ENCODE measurements around the gene CDIP1.

Gene CDIP1

DNA sequence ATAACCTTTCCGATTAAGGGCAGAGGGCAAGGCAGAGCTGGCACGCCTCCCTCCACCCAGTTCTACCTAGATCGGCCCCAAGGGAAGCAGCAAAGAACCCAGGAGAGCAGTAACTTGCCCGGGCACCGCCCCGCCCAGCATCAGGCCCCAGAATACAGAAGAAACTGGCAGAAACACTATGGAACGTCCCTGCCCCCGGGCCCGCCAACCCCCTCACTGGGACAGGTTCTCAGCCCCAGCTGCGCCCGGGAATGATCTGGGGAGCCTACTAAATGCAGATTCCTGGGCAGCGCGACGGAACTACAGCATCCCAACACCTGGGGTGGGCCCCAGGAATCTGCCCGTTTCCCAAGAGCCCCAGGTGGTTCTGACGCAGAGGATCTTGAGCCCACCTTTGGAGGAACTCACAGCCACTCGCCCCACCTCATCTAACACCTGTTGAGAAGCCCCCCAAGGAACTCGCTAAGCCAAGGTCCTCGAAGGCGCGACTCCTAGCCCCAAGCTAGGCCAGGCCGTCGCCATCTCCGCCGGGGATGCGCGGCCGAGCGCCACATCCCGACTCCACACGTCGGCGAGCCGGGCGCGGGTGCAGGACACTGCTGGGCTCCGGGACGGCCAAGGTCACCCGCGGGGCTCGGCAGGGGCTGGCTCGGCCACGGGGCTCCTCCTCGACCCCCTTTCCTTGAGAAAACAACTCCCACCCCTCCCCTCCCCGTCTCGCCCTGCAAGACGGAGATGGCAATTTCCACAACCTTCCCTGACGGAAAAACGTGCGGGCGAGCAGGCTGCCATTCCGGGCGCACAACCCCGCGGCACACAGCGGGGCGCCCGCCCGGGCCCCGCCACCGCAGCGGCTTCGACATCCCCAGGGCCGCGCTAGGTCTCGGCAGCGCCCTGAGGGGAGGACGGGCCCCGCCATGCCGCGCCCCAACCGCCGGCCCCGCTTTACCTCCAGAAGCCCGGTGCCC, 913 bp downstream of the CDIP1 start:
- no peak for DNase-seq (ENCODE audit: low read depth)

DNA sequence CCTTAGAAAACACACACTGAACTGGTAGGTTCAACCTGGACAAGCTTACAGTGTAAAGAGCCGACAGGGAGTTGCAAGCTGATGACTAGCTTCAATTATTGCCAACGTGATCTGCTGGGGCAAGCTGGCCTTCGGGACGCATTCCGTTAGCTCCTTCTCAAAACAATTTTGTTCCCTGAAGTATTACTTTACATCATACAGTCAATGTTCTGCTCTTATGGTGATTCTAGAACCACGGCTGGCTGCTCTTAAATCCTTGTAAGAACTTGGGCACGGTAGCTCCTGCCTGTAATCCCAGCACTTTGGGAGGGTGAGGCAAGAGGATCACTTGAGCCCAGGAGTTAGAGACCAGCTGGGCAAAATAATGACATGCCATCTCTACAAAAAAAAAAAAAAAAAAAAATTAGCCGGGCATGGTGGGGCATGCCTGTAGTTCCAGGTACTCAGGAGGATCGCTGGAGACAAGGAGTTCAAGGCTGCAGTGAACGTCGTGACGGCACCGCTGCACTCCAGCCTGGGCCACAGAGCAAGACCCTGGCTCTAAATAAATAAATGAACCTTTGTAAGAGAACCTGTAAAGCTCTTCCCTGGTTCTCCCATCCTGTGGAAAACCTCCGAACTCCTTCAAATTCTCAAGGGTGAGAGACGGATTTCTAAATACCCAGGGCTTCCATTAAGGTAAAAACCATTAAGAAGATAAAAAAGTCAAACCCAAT, 2.0 kb downstream of the CDIP1 start:
- DNase-seq (ENCODE audit: low read depth), result no peak

DNA sequence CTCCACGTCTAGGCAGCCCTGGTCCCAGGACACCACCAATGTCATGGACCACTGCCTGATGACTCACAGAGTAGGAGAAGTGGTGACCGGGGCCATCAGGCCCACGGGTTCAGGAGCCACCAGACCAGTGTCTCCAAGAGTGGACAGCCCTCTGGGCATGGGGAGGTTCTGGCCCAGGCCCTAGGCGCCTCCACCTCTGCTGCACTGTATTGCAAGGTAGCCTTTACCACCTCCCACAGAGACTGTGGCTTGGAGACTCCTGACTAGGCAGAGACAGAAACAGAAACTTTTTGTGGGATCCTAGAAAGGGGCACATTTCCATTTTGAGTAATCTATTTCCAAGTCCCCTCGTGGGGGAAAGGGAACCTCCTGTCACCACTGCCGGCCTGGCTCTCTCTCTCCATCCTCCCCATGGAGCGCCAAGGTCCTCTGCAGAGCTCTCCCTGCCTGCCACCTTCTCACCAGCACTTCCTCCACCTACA, 2.9 kb downstream of the CDIP1 start:
- no peak for DNase-seq (ENCODE audit: low read depth)

DNA sequence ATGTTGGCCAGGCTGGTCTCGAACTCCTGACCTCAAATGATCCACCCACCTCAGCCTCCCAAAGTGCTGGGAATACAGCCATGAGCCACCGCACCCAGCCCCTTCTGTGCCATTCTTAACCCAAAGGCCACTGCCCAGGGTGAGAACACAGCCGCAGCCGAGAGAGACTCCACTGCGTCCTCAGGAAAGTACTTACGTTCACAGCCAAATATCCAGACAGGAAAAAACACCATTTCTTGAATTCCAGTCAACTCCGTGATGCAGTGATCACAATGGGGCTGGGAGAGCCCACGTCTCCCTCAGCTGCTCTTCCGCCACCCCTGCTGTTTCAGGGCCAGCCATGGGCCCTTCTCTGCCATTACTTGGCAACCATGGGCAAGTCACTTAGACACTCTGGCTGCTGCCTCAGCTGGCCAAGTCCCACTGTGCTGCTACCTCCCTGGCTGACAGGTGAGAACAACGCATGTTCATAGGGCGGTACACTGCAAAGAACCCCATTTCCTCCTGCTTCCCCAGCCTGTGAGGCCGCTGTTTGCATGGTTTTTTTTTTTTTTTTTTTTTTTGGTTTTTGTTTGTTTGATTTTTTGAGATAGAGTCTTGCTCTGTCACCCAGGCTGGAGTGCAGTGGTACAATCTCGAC, 4.3 kb downstream of the CDIP1 start:
- no peak for DNase-seq (ENCODE audit: low read depth)

DNA sequence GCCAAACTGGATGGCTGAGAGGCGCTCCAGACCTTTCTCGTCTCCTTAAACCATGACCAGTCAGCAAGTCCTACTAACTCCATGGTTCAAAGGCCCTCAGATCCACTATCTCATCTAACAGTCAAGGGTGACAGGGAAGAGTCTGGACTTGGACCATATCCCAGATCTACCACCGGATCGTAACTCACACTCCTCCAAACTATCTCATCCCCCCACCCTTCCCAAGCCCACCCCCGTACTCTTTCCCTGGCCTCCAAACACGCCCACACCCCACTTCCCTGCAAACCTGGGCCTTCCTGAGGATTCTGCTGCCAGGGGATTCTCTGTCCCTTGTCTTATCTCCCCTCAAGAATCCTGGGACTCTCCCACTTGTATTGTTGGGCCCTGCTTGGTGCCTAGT, 5.1 kb downstream of the CDIP1 start:
- no peak for DNase-seq (ENCODE audit: low read depth)

DNA sequence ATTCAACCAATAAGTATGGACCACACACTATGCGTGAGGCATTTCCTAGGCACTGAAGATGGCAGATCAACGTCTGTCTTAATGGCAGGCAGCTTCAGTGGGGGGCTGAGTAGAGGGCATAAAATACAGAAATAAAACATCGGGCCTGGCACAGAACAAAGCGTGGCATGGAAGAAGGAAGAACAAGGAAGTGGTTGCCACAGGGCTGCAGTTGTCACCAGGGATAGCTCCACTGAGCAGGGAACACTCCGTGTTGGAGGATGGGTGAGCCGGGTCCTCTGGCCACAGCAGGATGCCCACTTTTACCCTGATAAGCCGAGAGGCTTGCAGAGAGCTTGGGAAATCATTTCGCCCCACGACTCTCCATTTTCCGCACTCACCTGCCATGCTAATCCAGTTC, 6.3 kb downstream of the CDIP1 start:
- no peak for DNase-seq (ENCODE audit: low read depth)

DNA sequence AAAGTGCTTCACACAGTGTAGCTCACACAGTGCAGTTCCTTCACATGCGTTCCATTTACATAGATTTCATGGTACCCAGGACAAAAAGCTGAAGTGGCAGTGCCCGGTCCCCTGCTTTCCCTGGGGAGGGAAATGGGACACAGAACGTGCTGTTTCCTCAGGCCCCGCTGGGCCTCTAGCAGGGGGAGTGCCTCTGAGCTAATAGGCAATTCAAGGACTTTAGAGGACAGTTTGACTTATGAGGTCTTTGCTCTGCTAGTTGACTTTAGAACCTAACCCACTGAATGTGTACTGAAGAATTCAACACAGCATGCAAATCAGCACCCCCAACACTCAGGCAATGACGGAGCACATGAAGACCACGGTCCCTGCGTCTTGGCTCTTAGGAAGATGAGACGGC, 6.8 kb downstream of the CDIP1 start:
- DNase-seq (ENCODE audit: low read depth), result no peak

DNA sequence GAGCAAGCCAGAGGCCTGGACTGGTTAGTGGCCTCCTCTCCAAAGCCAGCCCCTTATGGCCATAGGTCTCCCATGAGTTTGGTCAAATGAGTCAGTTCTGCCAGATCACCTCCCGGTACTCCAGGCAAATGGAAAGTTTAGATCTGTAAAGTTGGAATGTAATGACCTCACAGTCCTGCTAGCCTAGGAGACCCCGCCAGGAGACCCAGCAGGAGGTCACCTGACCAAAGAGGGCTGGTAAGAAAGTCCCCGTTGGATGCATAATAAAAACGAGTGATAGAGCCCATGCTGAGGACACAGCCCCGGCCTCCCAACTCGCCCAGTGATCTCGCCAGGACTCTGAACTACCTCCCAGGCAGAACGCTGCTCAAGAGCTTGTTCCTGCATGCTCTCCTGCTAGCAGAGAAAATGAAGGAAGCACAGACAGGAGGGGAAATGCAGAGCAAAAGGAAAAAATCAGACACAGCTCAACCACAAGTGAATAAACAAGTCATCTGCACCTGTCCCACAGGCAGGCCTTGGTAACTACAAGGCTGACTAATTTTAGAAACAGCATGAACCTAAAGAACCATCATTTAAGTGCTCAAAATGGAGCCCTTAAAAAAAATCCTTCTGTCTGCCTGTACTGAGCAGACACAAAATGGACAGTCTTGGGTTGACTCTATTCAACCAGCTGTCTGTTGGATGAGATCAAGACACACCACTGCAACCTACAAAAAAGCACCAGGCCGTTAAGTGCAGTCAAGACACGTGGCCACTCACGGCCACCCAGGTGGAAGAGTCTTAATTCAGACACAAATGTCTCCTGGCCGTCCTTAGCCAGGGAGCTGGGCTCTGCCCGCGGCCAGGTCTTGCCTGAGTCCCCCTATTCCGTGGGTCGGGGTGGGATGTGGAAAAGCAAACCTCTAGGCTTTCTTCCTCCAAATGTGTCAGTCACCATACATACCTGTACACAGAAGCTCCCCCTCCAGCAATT, 9.2 kb downstream of the CDIP1 start:
- DNase-seq (ENCODE audit: low read depth), result no peak

DNA sequence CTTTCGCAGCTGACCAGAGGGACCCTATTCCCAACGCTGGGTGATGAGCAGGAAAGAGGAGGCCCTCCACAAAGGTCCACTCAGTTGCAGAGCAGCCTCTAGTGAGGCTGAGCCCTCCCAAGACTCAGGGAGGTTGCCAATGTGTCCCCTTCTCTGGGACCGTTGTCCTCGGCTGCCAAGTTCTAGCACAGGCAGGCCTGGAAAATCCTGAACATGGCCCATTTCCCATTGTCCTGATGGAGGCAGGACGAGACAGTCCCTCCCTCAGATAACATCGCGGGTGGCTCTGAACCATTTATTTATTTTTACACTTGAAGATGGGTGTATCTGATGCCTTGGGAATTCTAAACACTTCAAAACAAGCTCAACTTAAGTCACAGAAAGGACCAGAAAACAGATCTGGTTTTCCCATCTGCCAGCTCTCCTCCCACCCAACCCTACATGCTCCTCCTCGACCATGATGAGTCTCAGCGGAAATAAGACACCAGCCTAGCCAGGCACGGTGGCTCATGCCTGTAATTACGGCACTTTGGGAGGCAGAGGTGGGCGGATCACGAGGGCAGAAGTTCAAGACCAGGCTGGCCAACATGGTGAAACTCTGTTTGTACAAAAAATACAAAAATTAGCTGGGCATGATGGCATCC, 12.8 kb downstream of the CDIP1 start:
- no peak for DNase-seq (ENCODE audit: low read depth)

DNA sequence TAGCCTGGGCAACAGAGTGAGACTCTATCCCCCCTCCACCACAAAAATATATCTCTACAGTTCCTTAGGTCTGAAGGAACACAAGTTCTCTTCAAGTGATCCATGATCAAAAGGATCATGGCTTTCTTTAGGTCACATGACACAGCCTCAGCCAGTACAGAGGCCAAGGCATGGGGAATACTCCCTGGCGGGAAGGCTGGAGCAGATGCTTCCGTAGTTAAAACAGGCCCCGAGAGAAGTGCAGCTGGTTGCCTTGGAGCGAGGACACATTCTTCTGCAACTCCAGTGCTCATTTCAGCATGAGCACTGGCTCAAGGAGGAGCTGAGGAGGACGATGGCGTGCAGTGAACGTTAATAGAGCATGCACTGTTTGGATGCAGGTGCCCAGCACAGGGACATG, 13.5 kb downstream of the CDIP1 start:
- no peak for DNase-seq (ENCODE audit: low read depth)

DNA sequence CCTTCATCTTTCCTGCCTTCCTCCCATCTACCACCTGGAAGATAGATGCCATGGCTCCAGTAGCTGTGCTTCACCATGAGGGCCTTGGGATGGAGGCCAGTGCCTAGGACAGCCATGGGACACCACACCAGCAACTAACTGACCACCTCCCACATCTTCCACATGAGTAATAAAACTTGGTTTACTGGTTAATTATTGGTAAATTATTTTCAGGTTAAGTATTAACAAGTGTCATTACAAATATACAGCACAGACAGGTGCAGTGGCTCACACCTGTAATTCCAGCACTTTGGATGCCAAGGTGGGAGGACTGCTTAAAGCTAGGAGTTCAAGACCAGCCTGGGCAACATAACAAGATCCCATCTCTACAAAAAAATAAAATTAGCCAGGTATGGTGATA, 14.0 kb downstream of the CDIP1 start:
- no peak for DNase-seq (ENCODE audit: low read depth)

DNA sequence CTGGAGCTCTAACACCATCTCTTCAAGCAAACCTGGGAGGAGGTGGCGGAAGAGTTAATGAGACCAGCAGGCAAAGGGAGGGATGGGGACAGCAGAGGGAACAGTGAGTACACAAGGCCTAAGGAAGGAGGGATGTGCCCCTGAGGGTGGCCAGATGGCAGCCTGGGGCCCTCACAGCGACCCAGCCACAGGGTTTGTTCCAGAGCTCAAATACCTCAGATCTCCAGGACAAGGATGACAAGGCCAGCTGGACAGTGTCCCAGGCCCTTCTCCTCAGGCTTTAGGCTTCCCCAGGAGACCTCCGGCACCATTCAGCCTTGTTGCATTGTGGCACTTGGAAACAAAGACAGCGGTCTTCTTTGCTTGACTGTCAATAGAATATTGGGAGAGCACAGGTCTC, 14.9 kb downstream of the CDIP1 start:
- no peak for DNase-seq (ENCODE audit: low read depth)

DNA sequence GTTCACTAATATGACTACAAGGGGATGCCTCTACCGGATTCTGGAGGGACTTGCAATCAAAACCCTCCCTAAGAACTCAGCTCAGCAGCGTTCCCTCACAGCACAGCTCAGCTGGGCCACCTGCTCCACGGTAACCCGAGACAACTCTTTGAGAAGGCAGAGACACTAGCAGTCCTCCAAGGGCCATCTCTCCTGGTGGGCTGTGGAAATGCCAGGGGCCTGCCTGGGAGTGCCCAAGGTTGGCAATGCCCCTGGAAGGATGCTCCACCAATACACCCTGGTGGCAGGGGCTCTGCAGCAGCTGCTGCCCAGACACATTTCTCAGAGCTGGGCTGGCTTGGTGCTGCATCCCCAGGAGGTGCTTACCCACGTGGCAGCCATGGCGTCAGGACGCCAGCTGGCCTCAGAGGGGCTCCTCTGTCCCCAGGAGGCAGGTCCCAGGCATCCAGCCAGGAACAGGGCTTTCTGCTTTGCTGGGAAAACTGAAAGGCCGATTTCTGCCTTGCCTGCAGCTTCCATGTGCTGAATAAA, 16.5 kb downstream of the CDIP1 start:
- DNase-seq (ENCODE audit: low read depth), result peak; percentile 20

DNA sequence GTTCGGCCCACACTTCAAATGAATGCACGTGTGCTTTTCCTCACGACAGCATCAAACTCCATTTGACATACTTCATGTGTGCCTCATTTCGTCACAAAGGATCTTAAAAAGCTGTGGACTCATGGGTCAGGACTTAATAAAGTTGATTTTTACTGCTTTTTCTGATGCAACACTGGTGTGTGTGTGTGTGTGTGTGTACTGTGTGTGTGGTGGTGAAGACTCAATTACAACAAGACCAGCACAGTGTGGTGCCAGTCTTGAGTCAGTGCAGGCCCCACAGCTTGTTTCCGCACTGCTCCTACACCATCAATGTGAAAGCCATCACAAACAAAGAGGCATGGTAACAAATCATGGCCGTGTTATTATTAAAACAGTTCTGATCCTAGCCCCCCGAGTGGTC, 17.7 kb downstream of the CDIP1 start:
- no peak for DNase-seq (ENCODE audit: low read depth)

DNA sequence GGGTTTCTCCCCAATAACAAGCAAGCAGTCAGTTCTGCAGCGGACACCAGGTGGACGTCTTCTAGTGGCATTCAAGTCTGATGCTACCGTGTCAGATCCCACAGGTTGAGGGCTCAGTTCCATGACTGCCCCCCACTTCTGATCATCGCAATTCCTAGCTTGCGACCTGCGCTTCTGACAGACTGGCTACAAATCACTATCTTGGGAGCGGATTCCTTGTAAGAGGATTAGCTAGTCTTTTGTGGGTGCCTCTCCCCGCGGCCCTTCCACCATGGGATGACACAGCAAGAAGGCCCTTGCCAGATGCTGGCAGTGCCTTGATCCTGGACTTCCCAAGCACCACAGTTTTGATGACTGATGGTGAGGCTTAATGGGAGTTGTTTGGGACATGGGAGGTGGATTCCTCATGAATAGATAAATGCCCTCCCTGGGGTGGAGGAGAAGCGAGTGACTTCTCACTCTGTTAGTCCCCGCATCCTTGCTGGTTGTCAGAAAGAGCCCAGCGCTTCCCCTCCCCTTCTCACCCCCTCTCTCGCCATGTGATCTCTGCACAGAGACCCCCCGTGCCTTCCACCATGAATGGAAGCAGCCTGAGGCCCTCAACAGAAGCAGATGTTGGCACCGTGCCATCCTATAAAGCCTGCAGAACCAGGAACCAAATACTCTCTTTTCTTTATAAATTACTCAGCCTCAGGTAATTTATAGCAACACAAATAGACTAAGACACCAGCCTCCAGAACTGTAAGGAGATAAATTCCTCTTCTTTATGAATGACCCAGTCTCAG, 19.1 kb downstream of the CDIP1 start:
- no peak for DNase-seq (ENCODE audit: low read depth)

DNA sequence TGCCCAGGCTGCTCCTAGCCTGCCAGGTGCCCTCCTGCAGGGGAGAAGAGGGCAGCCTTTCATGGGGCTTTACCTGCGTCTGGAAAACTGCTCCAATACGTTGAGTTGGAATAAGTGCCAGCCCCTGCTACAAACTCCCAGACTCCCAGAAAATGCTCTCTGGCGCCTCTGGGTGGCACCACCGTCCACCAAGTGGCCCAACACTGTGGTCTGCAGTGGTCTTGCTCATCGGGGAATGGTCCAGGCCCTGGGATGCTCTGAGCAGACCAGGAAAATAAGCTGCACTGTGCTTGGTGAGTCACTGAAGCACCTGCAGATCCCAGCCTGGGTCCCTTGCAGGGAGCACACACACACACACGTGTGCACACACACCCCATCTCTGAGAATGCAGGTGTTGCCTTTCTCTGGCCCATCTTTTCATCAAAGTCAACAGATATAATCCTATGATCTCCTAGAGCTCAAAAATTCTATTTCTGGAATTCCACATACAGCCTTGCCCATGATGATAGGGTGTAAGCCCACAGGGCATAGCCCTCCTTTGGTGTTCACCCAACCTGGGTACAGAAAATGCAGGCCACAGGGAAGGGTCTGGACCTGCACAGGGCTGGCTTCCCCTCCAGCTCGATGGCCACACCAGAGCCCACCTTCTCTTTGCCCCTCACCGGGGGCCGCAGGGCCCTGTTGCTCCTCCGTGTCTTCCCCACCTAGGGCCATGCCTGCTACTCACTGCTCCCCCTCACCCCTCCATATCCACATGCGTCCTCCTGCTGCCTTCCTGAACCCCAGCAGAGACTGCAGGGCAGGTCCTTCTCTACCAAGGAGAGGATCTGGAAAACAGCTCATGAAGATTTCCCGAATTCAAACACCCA, 20.5 kb downstream of the CDIP1 start:
- DNase-seq (ENCODE audit: low read depth), result no peak

DNA sequence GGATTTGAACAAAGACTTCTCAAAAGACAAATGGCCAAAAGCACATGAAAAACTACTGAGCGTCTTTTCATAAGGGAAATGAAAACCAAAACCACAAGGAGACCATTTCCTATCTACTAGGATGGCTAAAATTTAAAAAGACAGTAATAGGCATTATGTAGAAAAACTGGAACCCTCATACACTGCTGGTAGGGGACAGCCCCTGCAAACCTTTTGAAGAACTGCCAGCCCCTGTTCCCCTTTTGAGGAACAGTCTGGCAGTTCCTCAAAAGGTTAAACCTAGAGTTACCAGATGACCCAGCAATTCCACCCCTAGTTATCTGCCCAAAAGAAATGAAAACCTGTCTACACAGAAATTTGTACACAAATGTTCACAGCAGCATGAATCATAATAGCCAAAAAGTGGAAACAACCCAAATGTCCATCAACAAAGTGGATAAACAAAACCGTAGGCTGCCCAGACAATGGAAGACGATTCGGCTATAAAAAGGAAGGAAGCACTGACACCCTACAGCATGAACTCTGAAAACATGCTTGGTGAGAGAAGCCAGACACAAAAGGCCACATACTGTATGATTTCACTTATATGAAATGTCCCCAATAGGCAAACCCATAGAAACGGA, 22.9 kb downstream of the CDIP1 start:
- no peak for DNase-seq (ENCODE audit: low read depth)

DNA sequence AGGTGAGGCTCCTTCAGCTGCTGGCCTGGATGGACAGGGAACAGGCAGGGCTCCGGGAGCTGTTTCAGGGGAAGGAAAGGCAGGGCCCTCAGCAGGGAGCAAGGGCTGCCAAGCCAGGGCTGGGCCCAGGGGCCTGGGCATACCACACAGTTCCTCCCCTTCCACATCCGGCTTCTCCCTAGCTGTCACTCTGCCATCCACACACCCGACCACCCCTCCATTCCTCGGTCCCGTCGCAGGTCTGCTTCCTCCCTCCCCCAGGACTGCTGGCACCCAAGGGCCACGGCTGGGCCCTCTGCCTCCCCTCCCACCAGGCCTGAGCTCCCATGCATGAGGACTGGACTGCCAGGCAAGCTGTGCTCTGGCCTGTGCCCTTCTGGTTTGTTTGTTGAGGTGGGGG, 24.0 kb downstream of the CDIP1 start:
- no peak for DNase-seq (ENCODE audit: low read depth)

DNA sequence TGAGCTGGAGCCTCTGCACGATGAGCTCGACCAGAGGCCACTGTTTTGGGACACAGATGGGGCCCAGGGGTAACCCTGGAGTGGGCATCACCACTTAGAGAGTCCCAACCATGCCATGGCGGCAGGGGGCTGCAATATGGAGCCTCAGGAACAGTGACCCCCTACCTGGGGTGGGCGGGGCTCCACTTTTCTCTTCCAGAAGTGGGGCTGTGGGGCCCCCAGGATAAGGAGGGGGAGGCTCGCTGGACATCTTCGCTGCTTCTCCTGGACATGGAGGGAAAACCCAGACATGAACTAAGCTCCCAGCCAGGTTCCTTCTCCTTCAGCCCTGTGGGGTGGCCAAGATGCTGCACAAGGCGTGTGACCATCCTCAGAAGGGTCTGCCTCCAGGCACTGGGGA, 24.7 kb downstream of the CDIP1 start:
- no peak for DNase-seq (ENCODE audit: low read depth)

Measured in fibroblast of gingiva (primary cell).